Measurements from ENCODE around the gene LIPH.

The LIPH gene

GRCh38 chr3:185561958-185562357 lies 9.6 kb upstream of the LIPH start:
- no peaks in the 10 kb centered on the region for H3K27me3 ChIP-seq (ENCODE audit: low read depth, low read length)
- peaks cover 7% of the 10 kb centered on the region for H3K4me1 ChIP-seq (ENCODE audit: low read length)
- H2AFZ ChIP-seq (ENCODE audit: low read depth, low read length): no peak overlapping the region
- no peaks in the 10 kb centered on the region for H3K79me2 ChIP-seq (ENCODE audit: low read length)
- TF ChIP-seq CTCF (IDR thresholded peaks at IDR 0.05; ENCODE audit: low read depth, low read length) (no peak), EZH2phosphoT487 (IDR thresholded peaks at IDR 0.05; ENCODE audit: low read depth) (no peak)
- H3K27ac ChIP-seq (ENCODE audit: low read length): no peak overlapping the region
- no peak overlapping the region for H3K9ac ChIP-seq (ENCODE audit: low read length)
- H3K36me3 ChIP-seq (replicated peaks; ENCODE audit: low read depth, low read length): no peaks in the 10 kb centered on the region
- no peaks in the 10 kb centered on the region for H4K20me1 ChIP-seq (ENCODE audit: insufficient read depth, low read length)
- no peak overlapping the region for H3K4me3 ChIP-seq (ENCODE audit: low read length)
- H3K9me3 ChIP-seq (ENCODE audit: insufficient read depth, low read length): no peaks in the 10 kb centered on the region
- H3K4me2 ChIP-seq (ENCODE audit: low read length): no peak overlapping the region

GRCh38 chr3:185561374-185561943 lies 9.1 kb upstream of the LIPH start:
- Histone ChIP-seq H3K9ac (ENCODE audit: low read length) (no peak overlapping the region), H3K27me3 (ENCODE audit: low read depth, low read length) (no peaks in the 10 kb centered on the region), H3K36me3 (replicated peaks; ENCODE audit: low read depth, low read length) (no peaks in the 10 kb centered on the region), H2AFZ (ENCODE audit: low read depth, low read length) (no peak overlapping the region), H3K4me2 (ENCODE audit: low read length) (no peak overlapping the region), H3K4me3 (ENCODE audit: low read length) (no peak overlapping the region), H4K20me1 (ENCODE audit: insufficient read depth, low read length) (no peaks in the 10 kb centered on the region), H3K9me3 (ENCODE audit: insufficient read depth, low read length) (no peaks in the 10 kb centered on the region), H3K79me2 (ENCODE audit: low read length) (no peaks in the 10 kb centered on the region), H3K27ac (ENCODE audit: low read length) (no peak overlapping the region), H3K4me1 (ENCODE audit: low read length) (peaks cover 7% of the 10 kb centered on the region)
- TF ChIP-seq EZH2phosphoT487 (IDR thresholded peaks at IDR 0.05; ENCODE audit: low read depth): no peak
- no peak for TF ChIP-seq CTCF (IDR thresholded peaks at IDR 0.05; ENCODE audit: low read depth, low read length)

GRCh38 chr3:185560676-185561075 lies 8.3 kb upstream of the LIPH start:
- Histone ChIP-seq H3K9me3 (ENCODE audit: insufficient read depth, low read length) (no peaks in the 10 kb centered on the region), H2AFZ (ENCODE audit: low read depth, low read length) (no peak overlapping the region), H3K4me3 (ENCODE audit: low read length) (no peak overlapping the region), H3K4me1 (ENCODE audit: low read length) (peaks cover 7% of the 10 kb centered on the region), H3K79me2 (ENCODE audit: low read length) (no peaks in the 10 kb centered on the region), H3K9ac (ENCODE audit: low read length) (no peak overlapping the region), H3K27me3 (ENCODE audit: low read depth, low read length) (no peaks in the 10 kb centered on the region), H3K36me3 (replicated peaks; ENCODE audit: low read depth, low read length) (no peaks in the 10 kb centered on the region), H3K27ac (ENCODE audit: low read length) (no peak overlapping the region), H3K4me2 (ENCODE audit: low read length) (no peak overlapping the region), H4K20me1 (ENCODE audit: insufficient read depth, low read length) (no peaks in the 10 kb centered on the region)
- no peak for TF ChIP-seq CTCF (IDR thresholded peaks at IDR 0.05; ENCODE audit: low read depth, low read length)
- no peak for TF ChIP-seq EZH2phosphoT487 (IDR thresholded peaks at IDR 0.05; ENCODE audit: low read depth)

- Histone ChIP-seq H3K9me3 (ENCODE audit: insufficient read depth, low read length) (no peaks in the 10 kb centered on the region), H3K27me3 (ENCODE audit: low read depth, low read length) (no peaks in the 10 kb centered on the region), H4K20me1 (ENCODE audit: insufficient read depth, low read length) (no peaks in the 10 kb centered on the region), H3K9ac (ENCODE audit: low read length) (peak overlapping the region; percentile 50; the same call in 1 of the 2 replicates), H3K36me3 (replicated peaks; ENCODE audit: low read depth, low read length) (no peaks in the 10 kb centered on the region), H2AFZ (ENCODE audit: low read depth, low read length) (0 out of 2 replicates have a peak overlapping the region, but pooled peaks have one; percentile 63), H3K4me1 (ENCODE audit: low read length) (peaks cover 7% of the 10 kb centered on the region), H3K79me2 (ENCODE audit: low read length) (no peaks in the 10 kb centered on the region), H3K27ac (ENCODE audit: low read length) (no peak overlapping the region), H3K4me2 (ENCODE audit: low read length) (peak overlapping the region; percentile 52), H3K4me3 (ENCODE audit: low read length) (peak overlapping the region; percentile 76)
- no peak for TF ChIP-seq EZH2phosphoT487 (IDR thresholded peaks at IDR 0.05; ENCODE audit: low read depth)
- no peak for TF ChIP-seq CTCF (IDR thresholded peaks at IDR 0.05; ENCODE audit: low read depth, low read length)
Measured at GRCh38 chr3:185559706-185560090, 7.3 kb upstream of the LIPH start.

Measured in OCI-LY3 (cell line).